Upper lobe of left lung (tissue), 4 donors: ENCODE results near the gene DCAF4.

Experiments used
- CTCF ChIP-seq, 6 experiments: fragments of 450-650 bp in 4 of 6; fragments of 200-600 bp in 2 of 6; sonication (generic) in 2 of 6; IDR thresholded peaks; one replicate each; pipeline ENCODE4 v1.5.1; 2016 to 2019; ENCODE audit warnings: antibody characterized with exemption in 6 of 6
- POLR2A ChIP-seq, 4 donors: fragments of 450-650 bp; IDR thresholded peaks; one replicate each; pipeline ENCODE4 v1.5.1; 2016 to 2017; ENCODE audit warnings: antibody characterized with exemption in 4 of 4, mild to moderate bottlenecking in 2 of 4

- TF ChIP-seq CTCF (IDR thresholded peaks at IDR 0.05) = no peak
- no peak for TF ChIP-seq POLR2A (IDR thresholded peaks at IDR 0.05)
Measured at GRCh38 chr14:72882047-72882446, 44.2 kb upstream of the DCAF4 start.
